A673 (cell line): Measurements from ENCODE around the gene ITPR2. TPM values are rescaled to one million over a fixed set of nuclear protein-coding genes. Genes with fewer than 3 reads are reported as not detected.

Source experiments
- BruUV-seq: library from RNA; stranded (reverse); fragments of 400-500 nt; replicated peaks from 2 replicates; lab custom pipeline; 2021; lab: Mats Ljungman, UMichigan
- CTCF ChIA-PET: fragments of 300-600 bp; sonication (Branson Sonifier 250); formaldehyde crosslinking; loops from one replicate; lab custom pipeline; 2022; ENCODE audit warnings: antibody characterized with exemption; lab: Charles Lee
- POLR2A ChIA-PET: fragments of 300-600 bp; sonication (Branson Sonifier 250); formaldehyde crosslinking; loops from one replicate; lab custom pipeline; 2022; ENCODE audit warnings: antibody characterized with exemption; ENCODE audit not compliant: low non-redundant PET; lab: Charles Lee
- DNase-seq: peaks from one replicate; pipeline ENCODE4 v3.0.0-alpha.2; 2015; ENCODE audit warnings: low spot score
- H3K27ac ChIP-seq: fragments of 200-600 bp; sonication (generic); 2 replicates; pipeline ENCODE4 v1.5.1; 2016; ENCODE audit warnings: mixed run types, low read depth, mild to moderate bottlenecking, mixed read lengths, antibody characterized with exemption, low read length; ENCODE audit not compliant: poor library complexity, severe bottlenecking
- H3K27me3 ChIP-seq: fragments of 200-600 bp; sonication (generic); replicated peaks from 2 replicates; pipeline ENCODE4 v1.6.1; 2017; ENCODE audit warnings: mixed run types, low read depth, mild to moderate bottlenecking, mixed read lengths, antibody characterized with exemption, low read length; ENCODE audit not compliant: insufficient read depth, poor library complexity
- H3K36me3 ChIP-seq: fragments of 200-600 bp; sonication (generic); 2 replicates; pipeline ENCODE4 v1.6.1; 2016; ENCODE audit warnings: mixed run types, mild to moderate bottlenecking, mixed read lengths, antibody characterized with exemption, low read length; ENCODE audit not compliant: insufficient read depth, poor library complexity, severe bottlenecking
- H3K4me1 ChIP-seq: fragments of 200-600 bp; sonication (generic); 2 replicates; pipeline ENCODE4 v1.6.1; 2017; ENCODE audit warnings: mixed run types, mild to moderate bottlenecking, mixed read lengths, antibody characterized with exemption, low read length; ENCODE audit not compliant: insufficient read depth, poor library complexity, severe bottlenecking
- H3K4me3 ChIP-seq: fragments of 200-600 bp; sonication (generic); 2 replicates; pipeline ENCODE4 v1.5.1; 2016; ENCODE audit warnings: low read depth, mixed run types, mild to moderate bottlenecking, mixed read lengths, low read length; ENCODE audit not compliant: poor library complexity, severe bottlenecking
- H3K9me3 ChIP-seq: fragments of 200-600 bp; sonication (generic); 2 replicates; pipeline ENCODE4 v1.6.1; 2016; ENCODE audit warnings: mixed run types, low read depth, mild to moderate bottlenecking, mixed read lengths, antibody characterized with exemption, low read length; ENCODE audit not compliant: poor library complexity, severe bottlenecking
- CTCF ChIP-seq: fragments of 300-800, 200-600 bp; sonication (generic); conservative IDR thresholded peaks from 2 replicates; pipeline ENCODE4 v1.5.1; 2017; ENCODE audit warnings: low read depth, mild to moderate bottlenecking, antibody characterized with exemption, low read length, moderate library complexity, mixed read lengths
- EZH2 ChIP-seq: fragments of 200-600 bp; sonication (generic); IDR thresholded peaks from 2 replicates; pipeline ENCODE4 v1.6.1; 2017; ENCODE audit warnings: borderline replicate concordance, low read depth, mild to moderate bottlenecking, mixed read lengths, antibody characterized with exemption, low read length; ENCODE audit not compliant: poor library complexity, severe bottlenecking
- intact Hi-C: fragments of 100-400 bp; cut with micrococcal nuclease; formaldehyde crosslinking; loops from one replicate; pipeline ENCODE4 v1.10.0; 2022; ENCODE audit not compliant: unreplicated experiment
- total RNA-seq: library from RNA; stranded (reverse); gene quantifications from 2 replicates; pipeline ENCODE4 v1.2.3, GENCODE V29; 2021

ITPR2 gene
- total RNA-seq, 1 experiment from 2014 or later = 22.6 TPM

- no peak overlapping the region for H3K27ac ChIP-seq
- TF ChIP-seq CTCF (no peak), EZH2 (no peak)
- no peak overlapping the region for H3K4me3 ChIP-seq
- no peaks in the 10 kb centered on the region for H3K9me3 ChIP-seq
- H3K27me3 ChIP-seq = no peaks in the 10 kb centered on the region
- intact Hi-C loops = no loop called here
- H3K36me3 ChIP-seq = no peaks in the 10 kb centered on the region
- ChIA-PET POLR2A (no interaction called here), CTCF (no interaction called here)
- no TSS peak for BruUV-seq
- H3K4me1 ChIP-seq = peaks cover 7% of the 10 kb centered on the region
- no peak for DNase-seq
Observed at GRCh38 chr12:26874501-26875296, 41.7 kb upstream of the ITPR2 start.

GRCh38 chr12:26872625-26873024 is 39.6 kb upstream of the ITPR2 start:
- Histone ChIP-seq H3K4me3 (no peak overlapping the region), H3K4me1 (peaks cover 7% of the 10 kb centered on the region), H3K36me3 (no peaks in the 10 kb centered on the region), H3K9me3 (no peaks in the 10 kb centered on the region), H3K27ac (no peak overlapping the region), H3K27me3 (no peaks in the 10 kb centered on the region)
- TF ChIP-seq EZH2 (no peak), CTCF (no peak)
- ChIA-PET POLR2A (no interaction called here), CTCF (no interaction called here)
- intact Hi-C loops = no loop called here
- DNase-seq = no peak
- BruUV-seq = no TSS peak

- H3K4me3 ChIP-seq = no peak overlapping the region
- no peak for TF ChIP-seq EZH2
- TF ChIP-seq CTCF = no peak
- POLR2A ChIA-PET = no interaction called here
- H3K9me3 ChIP-seq = no peaks in the 10 kb centered on the region
- CTCF ChIA-PET = no interaction called here
- peaks cover 7% of the 10 kb centered on the region for H3K4me1 ChIP-seq
- H3K36me3 ChIP-seq = no peaks in the 10 kb centered on the region
- H3K27me3 ChIP-seq = no peaks in the 10 kb centered on the region
- DNase-seq = no peak
- no peak overlapping the region for H3K27ac ChIP-seq
- no TSS peak for BruUV-seq
- intact Hi-C loops = no loop called here
Observed at GRCh38 chr12:26871985-26872384, 39.0 kb upstream of the ITPR2 start.
